Inferior parietal cortex (tissue), 1 donor: ENCODE results near the gene GRM7.

ENCODE experiments used
- DNase-seq: peaks from one replicate; pipeline ENCODE4 v3.0.0-alpha.2; 2016; ENCODE audit errors: extremely low spot score

GRM7 gene

DNA sequence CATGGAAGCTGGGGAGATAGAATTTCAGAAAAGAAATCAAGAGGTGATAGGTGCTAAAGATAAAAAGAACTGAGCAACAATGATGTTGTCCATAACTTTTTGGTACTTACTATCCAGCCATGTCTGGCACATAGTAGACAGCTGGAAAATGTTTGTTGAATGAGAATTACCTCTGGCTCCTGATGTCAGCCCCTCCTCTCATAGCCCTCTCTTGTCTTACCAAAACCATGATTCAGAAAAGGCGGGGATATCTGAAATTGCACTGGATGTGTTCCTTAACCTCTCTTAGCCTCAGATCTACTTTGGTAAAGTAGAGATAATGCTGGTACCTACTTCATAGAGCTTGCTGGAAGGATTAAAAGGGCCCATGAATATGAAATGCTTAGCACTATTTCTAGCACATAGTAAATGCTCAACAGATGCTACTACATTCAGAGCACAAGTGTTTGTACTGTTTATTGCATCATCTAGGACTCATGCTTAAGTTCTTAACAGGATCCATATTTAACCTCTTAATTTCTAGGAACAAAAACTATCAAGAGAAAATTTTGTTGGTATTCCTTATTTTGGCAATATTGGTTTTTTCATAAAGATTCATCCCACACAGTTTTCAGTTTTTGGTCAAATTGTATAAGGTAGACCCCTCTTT is 859.9 kb downstream of the GRM7 start:
- no peak for DNase-seq

DNA sequence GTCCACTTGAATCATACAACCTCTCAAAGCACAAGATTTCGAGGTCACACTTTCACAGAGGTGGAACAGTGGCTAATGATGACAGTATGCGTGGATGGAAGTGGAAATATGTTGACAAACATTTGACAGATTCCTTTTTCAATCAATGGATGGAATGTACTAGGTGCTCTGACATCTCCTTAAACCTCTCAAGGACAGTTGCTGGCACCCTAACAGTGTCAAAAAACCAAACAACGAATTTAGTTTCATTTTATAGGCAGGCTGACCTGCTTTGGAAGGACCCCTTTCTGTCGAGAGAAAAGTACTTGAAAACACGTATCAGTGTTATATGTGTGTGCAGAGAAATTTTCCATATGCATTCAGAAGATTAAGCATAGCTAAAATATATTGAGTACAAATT is 861.0 kb downstream of the GRM7 start:
- DNase-seq = no peak

DNA sequence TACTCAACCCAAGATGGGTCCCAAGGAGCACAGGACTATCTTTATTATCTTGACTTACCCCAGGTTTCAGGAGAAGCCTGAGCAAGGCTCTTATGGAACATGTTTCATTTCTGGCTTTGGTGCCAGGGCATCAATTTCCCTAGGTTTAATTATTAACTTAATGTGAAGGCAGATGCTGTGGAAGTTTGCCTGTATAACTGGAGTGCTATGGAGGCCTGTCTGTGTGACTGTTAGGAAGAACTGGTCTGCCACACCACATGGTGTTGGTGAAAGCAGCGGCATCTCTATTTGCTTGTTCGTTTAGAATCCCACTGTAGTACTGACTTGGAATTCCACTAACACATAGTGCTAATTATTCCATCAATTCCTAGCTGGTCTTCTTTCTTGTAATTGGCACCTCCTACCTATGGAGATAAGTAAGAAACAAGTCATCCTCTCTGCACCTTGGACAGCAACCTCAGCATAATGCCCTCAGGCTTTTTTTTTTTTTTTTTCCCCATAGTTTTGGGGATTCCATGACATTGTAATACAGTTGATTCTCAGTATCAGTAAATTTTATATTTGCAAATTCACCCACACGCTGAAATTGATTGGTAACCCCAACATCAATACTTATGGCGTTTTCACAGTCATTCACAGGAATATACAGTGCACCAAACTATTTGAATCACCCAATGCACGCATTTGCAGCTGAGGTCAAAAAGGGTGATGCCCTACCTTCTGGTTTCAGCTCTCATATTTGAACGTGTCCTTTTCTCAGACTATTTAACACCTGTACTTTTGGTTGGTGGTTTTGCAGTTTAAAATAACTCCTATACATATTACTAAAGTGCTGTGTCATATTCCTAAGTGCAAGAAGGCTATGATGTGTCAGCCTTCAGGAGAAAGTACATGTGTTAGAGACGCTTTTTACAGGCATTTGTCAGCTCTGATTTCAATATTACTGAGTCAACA is 867.9 kb downstream of the GRM7 start:
- no peak for DNase-seq

DNA sequence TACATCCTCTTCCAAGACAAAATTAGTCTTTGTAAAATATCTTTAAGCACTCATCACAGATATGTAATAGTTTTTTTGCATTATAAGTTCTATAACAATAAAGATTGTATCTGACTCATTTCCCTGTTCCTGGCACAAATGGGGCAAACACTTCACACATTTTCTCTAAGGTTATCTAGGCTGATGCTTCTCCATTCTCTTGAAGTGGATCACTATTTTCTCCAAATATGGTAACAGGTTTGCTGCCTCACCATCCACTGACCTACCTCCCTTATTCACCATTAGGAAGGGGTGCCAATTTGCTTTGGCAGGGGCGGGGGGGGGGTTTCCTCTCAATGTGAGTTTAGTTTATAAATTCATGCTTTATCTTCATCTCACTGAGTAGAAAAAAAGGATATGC is 873.0 kb downstream of the GRM7 start:
- no peak for DNase-seq

DNA sequence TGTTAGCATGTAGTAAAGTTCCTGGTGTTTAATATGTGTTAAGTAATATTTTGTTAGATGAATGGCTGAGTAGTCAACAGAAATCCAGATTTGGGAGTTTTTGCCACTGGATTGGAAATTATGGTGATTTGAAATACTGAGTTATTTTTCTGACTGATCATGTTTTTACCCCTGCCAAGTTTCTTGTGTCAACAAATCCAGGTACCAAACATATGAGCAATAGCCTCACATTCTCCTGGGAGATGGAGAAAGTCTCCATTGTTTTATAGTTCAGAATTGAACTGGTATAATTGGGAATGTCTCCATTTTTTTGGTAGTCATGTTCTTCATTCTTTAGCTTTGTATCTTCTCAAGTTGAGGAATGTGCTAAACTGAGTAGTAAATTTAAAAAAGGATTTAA is 873.5 kb downstream of the GRM7 start:
- no peak for DNase-seq

DNA sequence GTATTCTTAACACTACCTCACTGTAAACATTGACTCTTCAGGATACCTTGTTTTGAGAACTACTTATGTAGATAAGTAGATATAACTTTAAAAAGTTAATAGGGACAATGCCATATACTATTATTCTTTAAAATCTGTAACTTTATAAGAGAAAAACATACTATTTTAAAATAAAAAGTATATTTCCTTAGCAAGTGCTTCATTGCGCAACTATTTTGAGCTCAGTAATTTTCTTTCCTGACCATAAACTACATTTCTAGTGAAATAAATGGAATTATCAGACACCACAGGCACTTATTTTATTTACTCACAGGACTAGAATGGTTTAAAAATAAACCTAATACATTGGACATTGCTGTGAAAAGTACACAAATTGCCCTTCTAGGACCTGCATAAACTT is 876.3 kb downstream of the GRM7 start:
- DNase-seq = no peak

DNA sequence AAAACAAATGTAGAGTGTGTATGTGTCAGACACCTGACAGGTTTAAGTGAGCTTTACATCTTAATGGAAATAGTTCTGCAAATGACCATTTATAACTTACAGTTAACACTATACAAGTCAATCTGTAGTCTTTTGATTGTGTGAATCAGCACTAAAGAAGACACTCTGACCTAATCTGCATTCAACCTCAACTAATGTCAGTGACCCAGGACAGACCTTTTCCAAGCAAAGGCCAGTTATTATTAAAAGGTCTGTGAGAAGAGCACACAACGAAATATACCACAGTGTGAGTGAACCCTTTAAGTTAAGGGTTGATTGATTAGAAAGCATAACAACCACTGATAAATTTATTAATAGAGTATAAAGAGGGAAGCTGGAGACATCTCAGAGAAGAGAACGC is 878.8 kb downstream of the GRM7 start:
- no peak for DNase-seq

DNA sequence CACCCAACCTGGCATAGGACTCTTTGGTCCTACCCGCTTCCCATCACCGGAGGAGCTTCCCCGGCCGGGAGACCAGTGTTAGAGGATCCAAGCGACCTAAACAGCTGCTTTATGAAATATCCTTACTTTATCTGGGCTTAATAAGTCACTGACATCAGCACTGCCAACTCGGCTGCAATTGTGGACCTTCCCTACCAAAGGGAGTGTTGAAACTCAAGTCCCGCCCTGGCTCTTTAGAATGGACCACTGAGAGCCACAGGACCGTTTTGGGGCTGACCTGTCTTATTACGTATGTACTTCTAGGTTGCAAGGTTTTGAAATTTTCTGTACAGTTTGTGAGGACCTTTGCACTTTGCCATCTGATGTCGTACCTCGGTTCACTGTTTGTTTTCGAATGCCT is 879.5 kb downstream of the GRM7 start:
- DNase-seq = no peak

DNA sequence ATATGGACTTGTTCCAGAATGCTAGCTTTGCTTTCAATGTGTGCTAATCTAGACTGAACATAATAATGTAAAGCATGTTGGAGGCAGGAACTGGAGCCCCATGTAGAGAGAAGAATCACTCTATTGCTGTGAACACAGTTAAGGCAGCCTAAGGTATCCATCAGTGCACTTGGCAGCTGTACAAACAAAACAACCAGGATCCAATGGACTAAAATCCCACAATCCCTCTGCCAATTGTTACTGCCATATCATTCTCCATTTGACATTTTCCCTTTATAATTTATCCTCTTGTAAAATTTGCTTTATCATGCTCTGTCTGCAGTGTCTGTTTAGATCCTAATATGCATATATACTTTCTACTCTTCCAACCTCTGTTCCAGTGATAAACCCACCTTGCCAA is 883.9 kb downstream of the GRM7 start:
- no peak for DNase-seq

DNA sequence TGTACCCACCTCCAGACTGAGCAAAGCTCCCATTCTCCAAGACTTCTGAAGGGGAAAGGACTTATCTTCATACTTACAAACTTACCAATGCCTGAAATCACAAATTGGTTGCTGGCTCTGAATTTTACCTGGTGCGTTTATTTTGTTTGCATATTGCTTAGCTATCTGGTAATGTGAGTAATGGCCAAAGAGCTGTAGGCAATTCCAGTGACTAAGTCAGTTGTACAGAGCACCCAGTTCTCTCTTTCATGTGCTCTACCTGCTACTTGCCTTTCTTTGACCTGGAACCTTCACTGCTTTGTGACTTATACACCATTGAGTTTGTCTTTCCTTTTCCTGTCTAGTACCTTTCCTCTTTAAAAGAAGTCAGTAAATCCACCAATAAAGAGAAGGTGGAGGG is 884.8 kb downstream of the GRM7 start:
- DNase-seq = no peak

DNA sequence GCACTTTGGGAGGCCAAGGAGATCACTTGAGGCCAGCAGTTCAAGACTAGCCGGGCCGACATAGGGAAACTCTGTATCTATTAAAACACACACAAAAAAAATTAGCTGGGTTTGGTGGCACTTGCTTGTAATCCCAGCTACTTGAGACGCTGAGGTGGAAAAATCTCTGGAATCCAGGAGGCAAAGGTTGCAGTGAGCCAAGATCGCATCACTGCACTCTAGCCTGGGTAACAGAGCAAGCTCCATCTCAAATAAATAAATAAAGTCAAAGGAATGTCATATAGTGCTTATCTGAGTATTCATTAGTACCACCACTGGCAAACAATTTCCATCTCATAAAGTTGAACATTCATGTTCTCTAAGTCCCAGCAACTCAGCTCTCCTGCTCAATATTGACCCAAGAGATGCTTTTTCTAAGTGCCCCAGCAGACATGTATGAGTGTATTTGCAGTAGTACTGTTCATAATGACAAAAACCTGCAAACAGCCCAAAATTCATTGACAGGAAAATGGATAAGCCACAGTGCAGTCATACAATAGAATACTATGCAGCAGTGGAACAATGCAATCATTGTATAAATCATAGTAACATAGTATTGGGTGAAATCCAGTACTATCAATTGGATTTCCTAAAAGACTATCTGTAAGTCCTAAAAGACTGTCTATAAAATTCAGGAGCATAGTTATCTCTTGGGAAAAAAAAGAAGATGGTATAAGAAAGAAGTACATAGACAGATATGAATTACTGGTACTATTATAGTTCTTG is 889.2 kb downstream of the GRM7 start:
- peak; percentile 9 for DNase-seq

DNA sequence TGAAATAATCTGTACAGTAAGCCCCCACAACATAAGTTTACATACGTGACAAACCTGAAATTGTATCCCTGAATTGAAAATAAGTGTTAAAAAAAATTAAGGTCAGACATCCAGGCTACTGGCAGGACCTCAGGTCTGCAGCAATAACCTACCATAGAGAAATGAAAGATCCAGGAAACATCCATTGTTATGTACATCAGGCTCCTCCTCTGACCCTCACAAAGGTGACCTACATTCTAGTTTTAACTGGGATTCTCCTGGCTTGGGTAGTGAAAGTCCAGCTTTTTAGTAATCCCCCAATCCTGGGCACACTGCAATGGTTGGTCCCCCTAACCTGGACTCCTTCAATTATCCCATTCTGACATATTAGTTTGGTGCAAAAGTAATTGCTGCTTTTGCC is 891.1 kb downstream of the GRM7 start:
- DNase-seq = no peak

DNA sequence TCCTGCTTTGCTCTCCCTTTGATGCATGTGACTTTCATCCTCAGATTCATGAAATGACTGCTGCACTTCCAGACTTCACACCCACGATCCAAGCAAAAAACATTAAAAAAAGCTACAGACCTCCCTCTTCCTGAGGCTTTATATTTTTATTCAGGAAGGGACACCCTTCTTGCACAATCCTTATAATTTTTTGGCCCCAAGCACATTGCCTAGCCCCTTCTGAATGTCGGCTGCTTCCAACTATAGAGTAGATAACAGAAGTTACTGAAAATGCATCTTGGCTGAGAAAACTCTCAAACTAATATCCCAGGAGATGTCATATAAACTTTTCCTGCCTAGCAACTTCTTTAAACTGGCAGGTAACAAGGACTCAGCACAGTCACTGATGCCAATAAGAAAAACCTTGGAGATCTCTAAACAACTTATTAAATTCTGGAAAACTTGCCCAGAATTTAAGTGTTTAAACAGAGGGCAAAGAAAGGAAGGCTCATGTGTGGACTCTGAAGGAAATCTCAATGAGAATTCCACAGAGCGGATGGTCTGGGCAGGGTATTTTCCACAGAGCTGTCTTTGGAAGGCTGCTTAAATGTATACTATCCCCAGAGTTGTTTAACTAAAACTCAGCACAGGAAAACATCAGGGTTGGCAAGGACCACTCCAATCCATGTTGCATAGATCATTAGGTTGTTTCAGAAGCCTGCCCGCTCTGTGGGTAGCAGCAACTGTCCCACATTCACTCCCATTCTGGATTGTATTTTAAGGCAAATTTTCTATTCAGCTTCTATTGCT is 893.9 kb downstream of the GRM7 start:
- DNase-seq = no peak

DNA sequence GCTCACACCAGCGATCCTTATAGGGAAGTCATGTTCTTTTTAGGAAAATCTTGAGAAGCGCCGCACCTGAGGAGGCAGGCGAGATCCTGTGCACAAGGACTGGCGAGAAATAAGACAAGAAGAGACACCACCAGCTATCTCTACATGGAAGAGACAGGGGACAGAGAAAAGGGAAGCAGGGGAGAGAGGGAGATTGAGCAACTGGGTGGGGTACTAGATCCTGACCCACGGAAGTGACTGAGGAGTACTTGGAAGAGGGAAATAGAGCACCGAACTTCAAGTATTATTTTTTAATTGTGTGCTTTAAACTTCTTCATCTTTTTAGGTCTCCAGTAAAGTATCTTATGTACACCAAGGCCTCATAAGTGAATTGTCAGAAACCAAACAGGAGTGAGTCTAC is 898.7 kb downstream of the GRM7 start:
- no peak for DNase-seq

DNA sequence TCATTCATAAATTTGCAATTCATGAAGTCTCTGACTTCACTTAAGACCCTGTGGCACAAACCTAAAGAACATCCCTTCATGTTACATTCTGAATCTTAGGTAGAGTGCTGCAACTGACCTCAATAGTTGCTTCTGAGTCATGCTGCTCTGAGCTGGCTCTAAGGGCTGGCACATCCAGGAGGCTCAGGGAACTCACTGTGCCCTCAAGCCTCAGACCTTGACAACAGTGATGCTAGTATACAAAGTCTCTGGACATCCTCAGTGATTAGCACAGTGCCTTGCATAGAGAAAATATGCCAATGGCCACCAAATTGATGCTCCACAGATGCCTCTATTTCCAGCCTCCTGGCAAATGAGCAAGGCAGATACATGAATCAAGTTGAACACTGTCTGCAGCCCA is 899.8 kb downstream of the GRM7 start:
- no peak for DNase-seq

DNA sequence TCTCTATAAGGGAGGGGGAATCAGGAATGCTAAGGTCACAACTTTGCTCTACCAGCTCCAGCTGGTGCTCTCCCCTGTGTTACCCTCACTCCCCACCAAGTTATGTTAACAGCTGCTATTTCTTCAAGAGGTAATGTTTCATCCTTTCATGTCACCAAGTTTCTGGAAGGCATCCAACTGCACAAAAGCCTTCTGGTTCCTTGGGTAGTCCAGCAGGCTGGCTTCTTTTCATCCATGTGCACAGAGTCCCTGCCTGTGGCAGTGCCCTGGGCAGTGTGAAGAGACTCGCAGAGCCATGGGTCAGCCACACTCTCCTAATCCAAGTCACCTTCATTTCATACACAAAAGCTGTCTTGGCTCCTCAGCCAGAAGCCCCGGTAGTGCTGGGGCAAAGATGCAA is 903.2 kb downstream of the GRM7 start:
- DNase-seq = no peak

DNA sequence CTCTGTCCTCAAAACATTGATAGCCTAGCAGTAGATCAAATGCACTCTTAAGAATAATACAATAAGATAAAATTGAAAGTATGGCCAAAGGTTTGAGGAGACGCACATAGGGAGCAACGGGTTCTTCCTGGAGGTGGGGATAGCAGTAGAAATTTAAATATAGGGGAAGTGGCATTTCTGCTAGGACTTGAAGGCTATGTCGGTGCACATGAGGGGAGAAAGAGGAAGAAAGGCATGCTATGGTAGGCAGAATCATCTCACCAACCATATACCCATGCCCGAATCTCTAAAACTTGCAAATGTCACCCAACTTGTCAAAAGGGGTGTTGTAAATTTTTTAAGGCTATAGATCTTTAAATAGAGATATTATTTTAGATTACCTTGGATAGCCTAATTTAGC is 905.6 kb downstream of the GRM7 start:
- no peak for DNase-seq

DNA sequence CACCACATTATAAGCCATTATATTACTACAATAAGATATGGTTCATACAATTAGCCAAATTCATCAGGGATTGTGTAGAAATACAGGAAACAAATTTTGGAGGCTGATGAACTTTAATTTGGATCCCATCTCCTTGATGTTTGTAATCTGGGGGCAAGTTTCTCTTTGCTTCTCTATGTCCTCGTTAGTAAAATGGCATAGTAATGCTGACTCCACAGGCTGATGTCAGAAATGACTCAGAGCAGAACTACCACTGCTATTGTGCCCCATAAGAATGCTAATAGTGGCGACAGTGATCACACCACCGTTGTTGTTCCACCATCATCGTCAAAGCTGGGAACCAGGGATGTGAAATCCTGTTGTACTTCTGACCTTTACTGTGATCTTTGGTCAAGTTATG is 918.4 kb downstream of the GRM7 start:
- no peak for DNase-seq

DNA sequence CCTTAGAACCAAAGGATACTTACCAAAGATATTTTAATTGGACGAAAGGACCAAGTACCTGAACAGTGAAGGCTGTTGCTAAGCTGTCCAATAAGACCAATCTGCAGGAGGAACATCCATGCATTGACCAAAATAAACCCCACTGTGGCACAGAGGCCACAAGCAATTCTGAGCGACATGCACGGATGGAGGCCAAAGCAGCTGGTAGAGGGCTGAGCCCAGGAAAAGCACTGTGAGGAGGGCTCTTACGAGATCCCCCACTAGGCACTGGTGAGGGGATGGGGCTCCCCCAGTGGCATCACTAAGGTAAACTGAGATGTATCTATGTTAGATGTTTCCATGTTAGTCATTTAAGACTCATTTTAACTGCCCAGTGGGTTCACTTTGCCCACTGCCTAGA is 920.5 kb downstream of the GRM7 start:
- no peak for DNase-seq

DNA sequence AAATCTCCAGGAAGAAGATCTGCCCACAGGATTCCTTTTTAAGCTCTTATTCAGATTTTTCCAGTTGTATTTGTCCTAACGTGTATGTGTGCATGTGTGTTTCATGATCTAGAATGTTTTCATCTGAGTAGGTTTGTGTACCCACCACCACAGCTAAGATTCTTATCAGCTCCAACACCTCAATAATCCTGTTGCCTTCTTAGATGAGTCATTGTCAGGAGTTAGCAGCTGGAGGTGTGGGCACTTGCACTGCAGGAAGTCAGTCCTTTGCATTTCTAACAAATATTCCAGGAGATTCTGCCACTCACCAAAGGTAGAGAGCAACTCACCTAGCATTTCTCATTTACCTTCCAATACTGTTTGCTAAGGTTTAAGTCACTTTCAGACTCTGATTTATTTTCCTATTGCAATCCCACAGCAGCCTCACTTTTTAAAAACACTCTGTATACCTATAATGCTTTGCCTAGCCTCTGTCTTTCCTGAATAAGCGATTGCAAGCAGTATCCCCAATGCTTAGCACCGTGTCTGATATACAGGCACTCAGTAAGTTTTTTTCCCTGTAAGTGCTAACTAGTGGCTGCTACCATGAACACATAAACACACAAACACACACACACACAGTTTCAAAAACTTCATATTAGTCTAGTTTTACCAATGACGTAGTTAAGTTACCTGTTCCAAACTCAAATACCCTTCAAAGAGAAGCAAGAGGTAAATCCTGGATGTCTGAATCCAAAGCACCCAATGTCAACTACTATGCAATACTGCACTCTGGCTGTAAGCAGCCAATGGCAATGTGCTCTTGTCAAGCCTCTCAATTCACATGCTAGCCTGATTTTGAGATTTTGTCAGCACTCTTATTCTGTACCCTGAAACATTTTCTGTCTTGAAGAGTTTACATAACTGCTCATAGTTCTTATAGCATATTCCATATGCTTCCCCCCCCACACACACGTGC is 927.2 kb downstream of the GRM7 start:
- DNase-seq = peak; percentile 24

DNA sequence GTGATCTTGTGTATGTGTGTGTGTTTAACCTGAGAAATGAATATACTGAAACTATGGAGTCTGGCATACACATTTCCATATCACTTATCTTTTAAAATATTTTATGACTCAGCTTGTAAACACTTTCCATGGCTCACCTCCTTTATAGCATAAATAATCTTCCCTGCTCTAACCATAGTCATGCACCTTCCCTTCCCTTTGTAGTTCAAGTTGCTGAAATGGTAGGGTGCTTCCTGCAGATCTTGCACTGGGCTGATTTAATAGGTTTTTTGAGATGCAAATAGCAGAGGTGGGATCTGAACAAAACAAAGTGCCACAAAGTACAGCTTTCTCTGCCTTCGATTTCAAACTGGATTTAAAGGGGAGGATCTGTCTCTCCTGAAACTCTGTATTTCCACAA is 928.0 kb downstream of the GRM7 start:
- no peak for DNase-seq
